Activated CD4-positive, alpha-beta T cell treated with anti-CD3 and anti-CD28 coated beads, Interleukin-10, Interleukin-2, amounts not matched to agents 100 ng/mL and 50 ng/mL, durations not matched to agents 16 hours and 8 hours (primary cell): ENCODE measurements around the gene IKZF1.

Source experiments
- DNase-seq: peaks from one replicate; pipeline ENCODE4 v3.0.0-alpha.2; 2020

IKZF1 gene

DNA sequence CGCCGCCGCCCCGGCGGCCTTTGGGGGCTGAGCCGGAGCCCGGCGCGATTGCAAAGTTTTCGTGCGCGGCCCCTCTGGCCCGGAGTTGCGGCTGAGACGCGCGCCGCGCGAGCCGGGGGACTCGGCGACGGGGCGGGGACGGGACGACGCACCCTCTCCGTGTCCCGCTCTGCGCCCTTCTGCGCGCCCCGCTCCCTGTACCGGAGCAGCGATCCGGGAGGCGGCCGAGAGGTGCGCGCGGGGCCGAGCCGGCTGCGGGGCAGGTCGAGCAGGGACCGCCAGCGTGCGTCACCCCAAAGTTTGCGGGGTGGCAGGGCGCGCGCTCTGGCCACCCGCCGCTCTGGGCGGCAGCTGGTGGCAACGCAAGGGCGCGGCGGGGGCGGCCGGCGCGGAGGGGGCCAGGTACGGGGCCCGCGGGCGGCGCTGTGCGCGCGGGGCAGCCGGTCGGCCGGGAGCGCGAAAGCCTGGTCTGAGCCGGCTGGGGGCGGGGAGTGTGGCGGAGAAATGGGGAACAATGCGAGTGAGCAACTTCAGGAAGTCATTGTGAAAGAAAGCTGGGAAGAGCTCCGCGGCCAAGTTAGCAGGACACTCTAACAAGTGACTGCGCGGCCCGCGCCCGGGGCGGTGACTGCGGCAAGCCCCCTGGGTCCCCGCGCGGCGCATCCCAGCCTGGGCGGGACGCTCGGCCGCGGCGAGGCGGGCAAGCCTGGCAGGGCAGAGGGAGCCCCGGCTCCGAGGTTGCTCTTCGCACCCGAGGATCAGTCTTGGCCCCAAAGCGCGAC is at the start of gene IKZF1:
TSS of gene IKZF1 (plus strand) at position 588 of the 782 bp plus-strand sequence. CDS start 14,346 bp downstream, outside the sequence.
- DNase-seq, result peak; percentile 85

DNA sequence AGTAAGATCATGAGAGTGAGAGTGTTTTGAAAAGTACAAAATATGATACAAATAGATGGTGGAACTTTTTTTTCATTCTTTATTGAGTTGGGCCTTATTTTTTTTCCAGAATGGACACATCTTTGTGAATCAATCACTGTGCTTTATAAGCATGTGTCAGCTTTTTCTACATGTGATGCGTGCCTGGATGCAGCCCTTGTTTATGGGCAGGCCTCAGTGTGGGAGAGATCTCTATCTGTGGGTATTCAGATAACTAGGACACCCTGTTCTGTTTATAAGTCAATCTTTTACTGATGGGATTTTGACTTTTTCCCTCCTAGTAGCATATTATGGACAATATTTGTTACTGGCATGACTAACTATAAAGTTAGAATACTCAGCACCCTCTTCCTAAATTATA is 42.9 kb upstream of the IKZF1 start:
- peak; percentile 78 for DNase-seq

DNA sequence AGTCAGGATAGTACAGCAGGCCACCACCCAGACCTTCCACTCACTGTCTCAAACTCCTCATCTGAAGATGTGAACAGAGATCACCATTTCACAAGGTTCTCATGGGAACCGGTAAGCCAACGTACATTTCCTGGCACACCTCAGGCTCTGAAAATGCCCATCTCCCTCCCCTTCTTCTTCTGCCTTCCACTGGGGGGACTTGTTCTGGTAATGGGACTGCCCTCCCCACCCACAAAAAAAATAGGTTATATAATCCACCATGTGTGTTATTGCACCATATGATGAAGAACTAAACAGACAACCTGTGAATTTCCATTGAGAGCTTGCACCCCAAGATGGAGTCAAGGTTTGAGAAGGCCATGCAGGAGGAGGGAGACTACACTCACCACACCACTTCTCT is 42.1 kb upstream of the IKZF1 start:
- DNase-seq, result no peak

DNA sequence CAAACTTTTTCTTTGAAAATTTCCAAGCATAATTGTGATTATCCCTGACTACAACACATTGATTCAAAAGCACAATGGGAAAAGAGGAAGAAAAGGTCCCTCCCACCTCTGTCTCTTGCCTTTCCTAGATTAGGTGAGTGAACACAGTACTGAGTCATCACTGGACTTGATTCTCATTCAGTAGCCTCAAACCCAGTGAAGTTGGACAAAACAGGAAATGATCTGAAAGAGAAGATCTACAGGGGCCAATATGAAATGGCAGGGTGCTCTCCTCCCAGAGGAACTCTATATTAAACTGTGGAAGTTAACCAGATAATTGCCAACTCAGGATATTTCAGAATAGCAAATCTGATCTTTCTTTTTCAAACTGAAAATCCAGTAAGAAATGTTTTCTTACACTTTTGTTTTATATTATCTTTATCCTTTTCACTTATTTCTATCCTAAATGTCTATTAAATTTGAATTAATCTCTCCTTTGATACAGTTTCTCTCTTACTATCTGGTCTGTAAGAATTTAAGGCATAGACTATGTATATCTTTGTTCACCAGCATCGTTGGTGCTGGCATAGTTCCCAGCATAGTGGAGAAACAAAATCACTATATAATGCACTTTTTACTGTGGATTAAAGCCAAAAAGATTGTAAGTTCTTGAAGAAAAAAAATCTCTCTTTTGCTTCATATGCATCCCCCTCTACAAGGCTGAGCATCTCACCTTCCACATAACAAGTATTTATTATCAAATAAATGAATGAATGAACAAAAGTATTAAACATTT is 41.4 kb upstream of the IKZF1 start:
- peak; percentile 91 for DNase-seq

DNA sequence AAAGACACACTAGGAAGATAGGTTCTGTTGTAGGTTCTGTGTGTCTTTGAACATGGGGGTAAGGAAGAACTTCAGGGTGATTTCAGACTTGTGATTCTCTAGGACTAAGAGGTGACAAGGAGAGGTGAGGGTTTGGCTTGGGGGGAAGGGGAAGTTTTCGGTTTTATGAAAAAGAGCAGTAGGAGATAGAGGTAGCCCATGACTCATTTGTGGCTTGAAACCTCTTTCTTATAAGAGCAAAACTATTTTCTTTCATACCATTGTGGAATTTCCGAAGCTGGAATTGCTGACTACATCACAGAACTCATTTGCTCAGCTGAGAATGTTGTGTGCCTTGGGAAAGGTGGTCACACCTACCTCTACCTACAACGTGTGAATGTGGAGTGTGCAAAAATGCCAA is 39.6 kb upstream of the IKZF1 start:
- peak; percentile 90 for DNase-seq

DNA sequence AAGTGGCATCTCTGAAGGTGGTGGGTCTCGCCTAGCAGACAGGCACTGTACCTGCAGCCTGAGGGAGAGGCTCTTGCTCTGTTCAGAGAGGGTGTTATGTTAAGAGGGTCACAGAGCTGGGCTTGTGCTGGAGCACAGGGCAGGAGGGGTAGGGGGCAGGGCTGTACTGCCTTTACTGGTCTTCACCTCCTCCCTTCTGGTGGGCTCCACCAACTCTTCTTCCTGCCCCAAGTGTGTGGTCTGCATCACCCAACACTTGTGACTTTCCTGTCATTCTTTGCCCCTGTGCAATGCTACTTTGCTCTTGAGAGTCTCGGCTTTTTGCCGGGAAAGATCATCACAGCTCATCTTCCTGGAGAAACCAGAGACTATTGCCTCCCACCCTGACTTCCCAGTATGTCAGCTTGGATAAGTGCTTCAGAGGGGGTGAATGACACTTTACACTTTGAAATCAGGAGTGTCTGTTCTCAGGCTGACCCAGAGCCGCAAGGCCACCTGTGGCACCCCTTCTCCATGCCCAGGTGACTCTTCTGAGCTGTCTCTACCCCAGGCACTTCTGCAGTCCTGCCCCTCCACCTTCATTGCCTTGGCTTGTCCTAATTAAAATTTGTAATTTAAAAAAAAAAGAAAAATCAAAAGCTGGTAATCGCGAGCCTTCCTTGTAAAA is 38.4 kb upstream of the IKZF1 start:
- peak; percentile 65 for DNase-seq

DNA sequence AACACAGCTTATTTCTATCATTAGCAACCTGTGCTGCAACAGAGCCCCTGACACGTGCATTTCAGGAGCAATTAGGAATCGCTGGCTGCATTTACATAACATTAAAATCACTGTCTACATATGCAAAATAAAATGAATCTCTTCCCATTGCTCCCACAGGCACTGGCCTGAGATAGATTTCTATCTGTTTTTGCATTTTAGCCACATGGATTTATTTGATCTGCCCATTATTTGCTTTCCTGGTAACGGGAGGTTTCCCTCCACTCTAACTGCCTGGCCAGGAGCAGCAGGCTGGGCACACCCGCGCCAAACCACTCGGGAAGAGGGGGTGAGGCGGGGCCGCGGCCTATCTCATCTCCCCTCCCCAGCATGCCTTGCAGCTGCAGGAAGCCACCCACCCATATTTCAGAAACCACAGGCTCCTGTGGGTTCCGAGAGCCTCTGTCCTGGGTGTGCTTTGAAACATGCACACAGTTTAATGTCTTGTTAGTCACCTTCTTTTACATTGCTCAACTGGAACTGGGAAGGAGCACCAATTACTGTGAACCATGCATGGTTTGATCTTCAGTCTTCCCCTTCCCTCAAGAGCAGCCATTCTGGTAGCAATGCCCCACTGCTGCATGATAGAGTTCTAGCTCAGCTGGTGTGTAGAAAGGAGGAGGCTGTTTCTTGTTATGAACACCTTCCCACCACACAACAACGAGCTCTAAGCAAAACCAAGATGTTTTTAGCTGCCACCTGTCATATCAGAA is 37.7 kb upstream of the IKZF1 start:
- DNase-seq, result peak; percentile 94

DNA sequence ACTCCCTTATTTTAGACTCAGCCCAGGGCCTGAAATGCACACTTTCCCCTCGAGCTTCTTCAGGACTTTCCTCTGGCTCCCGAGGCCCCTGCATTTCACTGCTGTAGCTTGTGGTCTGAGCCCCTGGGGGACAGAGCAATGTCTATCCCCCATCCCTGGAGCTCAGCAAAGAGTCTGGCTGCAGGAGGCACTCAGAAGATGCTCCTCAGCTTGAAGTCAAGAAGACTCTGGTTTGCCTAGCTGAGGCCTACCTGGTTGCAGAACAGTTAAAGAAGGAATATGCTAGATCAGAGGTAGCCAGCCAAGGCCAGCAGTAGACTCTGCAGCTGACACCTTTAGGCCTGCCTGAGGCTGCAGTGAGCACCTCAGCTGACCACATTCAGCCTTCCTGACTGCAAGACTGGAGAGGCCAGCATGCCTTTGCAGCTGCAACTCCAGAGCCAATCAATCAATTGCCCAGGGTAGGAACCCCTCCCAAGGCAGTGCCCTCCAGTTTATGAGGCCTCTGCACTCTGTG is 36.9 kb upstream of the IKZF1 start:
- DNase-seq, result peak; percentile 64

DNA sequence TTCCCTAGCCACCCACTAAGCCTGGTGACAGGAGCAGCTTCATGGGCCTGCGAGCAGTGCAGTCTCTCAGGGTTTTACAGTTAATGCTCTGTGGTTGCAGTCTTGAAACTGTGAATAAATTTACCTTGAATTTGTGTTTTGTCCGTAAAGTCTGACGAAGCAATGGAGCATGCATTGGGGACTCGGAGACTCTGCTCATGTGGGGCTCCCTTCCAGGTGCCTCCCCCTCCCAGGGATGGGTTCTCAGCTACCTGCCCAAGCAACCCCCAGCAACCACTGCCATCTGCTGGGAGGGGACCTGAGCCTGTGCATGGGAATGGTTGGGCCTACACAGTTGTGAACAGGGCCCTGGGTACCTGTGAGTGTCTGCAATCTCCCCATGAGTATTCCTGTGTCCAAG is 36.3 kb upstream of the IKZF1 start:
- DNase-seq, result peak; percentile 55

DNA sequence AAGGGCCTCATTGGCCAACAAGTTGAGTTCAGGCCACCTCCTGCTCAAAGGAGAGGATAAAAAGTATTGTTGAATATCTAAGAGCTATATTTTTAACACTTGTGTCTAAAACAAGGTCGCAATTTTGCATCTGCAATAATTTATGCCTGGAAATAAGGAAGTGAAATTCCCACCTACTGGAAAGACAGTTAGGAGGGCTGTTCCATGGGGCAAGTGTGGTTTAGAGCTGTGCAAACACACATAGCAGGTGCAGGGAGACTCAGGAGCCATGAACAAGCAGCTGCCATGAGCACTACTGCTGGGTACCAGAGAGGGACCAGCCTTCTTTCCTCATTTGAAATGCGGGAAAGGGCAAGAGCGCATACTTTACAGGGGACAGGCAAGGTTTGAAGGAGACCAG is 35.5 kb upstream of the IKZF1 start:
- no peak for DNase-seq

DNA sequence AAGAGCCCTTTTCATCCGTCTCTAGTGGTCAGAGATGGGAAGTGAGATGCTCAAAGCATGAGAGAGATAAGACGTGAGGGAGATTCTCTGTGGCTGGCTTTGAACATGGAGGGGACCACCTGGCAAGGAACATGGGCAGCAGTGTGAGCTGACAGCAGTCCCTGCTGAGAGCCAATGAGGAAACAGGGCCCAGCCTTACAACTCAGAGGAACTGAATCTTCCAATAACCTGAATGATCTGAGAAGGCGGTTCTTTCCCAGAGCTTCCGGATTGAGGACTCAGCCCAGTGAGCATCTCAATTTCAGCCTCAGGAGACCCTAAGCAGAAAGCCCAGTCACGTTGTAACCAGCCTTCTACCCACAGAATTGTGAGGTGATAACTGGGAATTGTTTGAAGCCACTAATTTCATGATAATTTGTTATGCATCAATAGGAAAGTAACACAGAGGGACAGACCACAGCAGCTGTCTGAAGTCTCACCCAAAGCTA is 33.9 kb upstream of the IKZF1 start:
- no peak for DNase-seq

DNA sequence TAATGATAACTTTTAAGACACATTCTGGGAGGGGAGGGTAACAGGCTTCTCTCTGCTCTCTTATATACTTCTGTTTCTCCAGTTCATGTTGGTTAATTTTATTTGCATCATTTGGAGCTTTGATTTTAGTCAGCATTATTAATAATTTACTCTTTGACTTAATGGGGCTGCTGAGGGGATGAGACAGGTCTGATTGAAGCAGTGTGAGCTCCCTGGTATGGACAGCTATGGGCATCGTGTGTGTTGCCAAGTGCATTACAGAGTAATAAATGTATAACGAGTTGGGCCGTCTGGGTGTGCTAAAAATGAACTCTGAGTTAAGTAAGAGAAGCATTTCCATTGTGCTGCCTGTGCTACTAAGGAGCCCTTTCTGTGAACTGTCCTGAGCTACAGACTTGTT is 31.7 kb upstream of the IKZF1 start:
- DNase-seq, result no peak

DNA sequence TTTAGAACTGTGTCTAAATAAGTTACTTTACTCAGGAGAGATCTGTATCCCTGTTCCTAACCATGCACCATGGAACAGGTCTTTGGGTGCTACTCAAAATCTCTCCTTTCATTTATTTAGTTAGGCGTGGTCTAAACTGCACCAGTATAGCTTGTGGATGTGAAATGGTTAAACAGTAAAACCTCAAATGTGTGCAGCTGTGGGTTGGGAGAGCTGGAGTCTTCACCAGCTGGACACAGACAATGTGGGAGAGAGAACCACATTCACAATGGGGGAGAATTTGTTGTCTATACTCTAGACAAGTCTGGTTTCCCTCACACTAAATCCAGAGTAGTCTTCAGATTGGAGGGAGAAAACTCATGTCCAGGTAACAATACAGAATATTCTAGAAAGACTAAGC is 31.2 kb upstream of the IKZF1 start:
- no peak for DNase-seq

DNA sequence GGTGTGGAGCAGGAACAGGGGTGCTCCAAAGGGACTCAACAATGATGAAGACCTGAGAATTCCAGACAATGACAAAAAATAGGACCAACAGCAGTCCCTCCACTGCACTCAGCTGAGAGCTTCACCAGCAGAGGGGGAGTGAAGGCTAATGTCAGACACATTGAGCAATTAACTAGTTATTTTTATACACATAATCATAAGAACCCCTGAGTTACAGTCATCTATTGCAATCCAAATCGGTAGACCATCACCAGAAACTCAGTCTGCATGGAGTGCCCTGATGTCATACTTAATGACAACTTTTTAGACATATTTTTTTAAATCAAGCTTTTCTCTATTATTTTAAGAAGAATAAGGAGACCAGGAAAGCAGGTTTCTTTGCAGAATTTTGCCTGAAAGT is 30.6 kb upstream of the IKZF1 start:
- DNase-seq, result no peak

DNA sequence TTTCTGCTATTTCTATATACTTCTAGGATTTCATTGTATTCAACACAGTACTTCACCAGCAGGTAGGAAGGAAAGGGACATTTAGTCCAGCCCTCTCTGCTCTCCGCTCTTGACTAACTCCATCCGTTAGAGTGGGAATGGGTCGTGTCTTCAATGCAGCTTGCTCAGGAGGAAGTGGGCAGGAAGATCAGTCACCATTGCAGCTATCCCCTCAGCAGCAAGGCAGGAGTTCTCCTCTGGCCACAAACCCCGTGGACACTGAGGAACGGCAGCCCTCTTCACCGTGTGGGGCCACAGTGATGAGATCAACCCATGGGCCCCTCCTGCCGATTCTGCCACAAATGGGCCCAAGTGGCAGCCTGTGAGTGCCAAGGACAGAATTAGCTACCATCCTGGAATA is 30.2 kb upstream of the IKZF1 start:
- DNase-seq, result no peak

DNA sequence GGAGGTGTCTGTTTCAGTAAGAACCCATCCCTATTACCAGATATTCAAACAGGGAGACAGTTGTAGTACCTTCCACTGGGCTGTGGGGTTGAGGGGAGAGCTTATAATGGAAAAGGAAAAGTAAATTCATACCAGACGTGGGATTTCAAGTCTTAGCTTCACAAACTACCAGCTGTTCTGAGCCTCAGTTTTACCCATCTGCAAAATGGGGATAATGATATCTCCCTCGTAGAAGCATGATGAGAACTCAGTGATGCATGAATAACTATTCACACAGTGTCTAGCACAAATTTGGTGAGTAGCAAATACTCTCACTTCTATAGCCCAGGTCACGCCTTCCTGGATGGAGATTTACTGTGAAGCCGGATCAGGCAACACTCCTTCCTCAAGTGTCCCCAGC is 29.1 kb upstream of the IKZF1 start:
- no peak for DNase-seq

DNA sequence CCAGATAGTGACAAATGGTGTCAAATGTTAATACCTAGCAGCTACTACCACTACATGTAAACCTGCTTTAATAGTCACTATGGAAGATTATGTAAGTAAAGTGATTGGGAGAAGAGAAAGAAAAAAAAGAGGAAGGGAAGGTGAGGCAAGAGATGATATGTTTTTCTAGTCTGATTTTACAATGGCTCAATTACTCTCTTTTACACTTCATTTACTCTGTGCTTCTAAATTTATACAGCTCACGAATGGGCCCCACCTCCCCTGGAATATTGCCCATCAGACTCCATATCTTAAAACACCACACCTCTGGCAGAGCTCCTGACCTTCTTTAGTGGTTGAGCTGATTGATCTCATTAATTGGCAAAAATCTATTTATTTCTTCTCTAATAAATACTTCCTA is 28.0 kb upstream of the IKZF1 start:
- no peak for DNase-seq

DNA sequence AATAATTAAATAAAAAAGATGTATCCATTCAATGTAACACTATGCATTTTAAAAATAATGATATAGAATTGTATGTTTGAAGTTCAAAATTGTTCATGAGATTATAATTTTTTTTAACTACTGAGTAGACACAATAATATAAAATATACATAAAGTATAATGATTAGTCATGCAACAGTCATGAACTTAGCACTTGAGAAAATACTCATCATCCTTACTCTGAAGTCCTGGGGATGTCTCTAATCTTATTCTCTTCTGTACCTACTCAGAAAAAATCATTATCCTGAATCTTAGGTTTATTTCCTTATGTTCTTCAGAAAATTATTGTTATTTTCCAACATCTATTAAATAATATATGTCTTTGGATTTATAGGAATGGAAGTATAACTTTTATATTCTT is 26.4 kb upstream of the IKZF1 start:
- no peak for DNase-seq

DNA sequence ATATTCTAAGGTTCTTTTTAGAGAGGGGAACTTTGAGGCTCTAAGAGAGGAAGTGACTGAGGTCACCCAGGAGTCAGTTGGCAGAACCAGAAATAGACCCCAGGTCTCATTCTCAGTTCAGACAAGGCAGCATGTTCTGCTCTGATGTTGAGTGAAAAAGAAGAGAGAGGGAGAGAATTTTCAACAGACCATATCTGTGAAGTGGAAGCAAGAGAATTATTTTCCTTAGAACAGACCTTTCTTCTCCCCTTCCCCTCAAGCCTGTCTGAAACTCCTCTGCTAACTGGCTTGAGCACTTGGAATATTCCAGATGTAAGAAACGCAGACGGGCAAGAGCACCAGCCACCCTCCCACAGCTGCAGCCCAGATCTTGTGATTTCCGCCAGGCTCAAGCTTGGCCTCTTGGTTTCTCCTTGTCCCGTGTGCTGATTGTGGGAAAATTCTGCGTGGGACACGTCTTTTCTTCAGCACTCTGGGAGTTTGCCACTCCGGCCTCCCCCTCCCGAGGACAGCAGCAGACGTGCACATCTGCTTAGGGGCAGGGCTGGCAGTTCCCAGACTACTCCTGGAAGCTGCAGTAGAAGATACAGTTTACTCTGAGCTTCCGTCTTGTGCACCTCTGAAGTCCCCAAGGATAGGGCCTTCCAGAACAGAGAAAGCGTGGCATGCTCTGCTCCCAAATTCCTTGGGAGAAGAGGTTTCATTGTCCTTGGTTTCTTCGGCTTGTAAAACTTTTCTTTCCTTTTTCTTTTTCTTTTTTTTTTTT is 22.7 kb upstream of the IKZF1 start:
- DNase-seq, result no peak

DNA sequence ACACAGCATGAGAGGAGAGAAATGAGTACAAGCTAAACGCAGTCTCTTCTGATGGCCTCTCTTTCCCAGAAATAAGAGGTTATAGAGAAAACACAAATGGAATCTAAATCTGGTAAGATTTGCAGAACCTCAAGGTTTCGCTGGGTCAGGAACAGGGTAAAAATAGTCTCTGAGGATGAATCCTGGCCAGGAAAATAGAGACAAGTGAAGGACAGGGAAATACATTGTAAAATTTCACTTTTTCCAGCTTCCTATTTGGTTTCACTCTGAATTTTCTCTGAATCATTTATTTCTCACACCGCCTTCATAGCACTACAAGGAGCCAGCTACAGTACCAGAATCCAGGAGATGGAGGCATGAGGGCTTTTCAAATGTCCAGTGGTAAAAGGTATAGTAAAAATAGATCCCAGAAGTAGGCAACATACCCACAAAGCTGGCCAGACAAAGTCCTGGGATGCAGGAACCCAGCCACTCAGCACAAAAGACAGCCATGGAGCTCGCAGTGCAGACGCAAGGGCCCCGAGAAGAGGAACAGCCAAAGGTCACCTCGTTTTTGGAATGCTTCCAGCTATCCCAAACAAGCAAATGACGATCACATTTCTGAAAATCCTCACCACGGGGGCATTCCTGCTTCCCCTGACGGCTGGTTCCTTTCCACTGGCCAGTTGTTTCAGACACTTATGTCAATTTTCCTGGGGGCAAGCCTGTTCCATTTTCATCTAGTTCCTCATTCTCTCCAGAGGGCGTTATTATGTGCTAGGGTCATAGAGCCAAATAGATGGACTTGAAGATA is 21.5 kb upstream of the IKZF1 start:
- no peak for DNase-seq

DNA sequence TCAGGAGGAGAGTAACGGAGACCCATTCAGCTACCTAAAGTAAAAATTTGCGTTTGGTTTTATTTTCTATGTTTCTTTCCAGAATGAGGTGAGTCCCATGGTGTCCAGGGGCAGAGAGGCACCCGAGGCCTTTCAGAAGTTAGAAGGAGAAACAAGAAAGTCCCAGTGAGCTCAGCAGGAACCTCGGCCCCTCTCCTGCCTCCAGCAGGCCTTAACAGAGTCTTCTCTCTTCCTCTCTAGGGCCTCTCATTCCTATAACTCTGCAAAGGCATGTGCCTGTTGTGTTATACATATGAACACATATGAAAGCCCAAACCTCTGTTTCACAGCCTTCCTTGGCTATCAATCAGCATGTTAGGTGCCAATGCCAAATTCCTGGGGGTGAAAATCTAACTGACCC is 20.8 kb upstream of the IKZF1 start:
- DNase-seq, result no peak
